Fibroblast of skin of abdomen (primary cell): Measurements from ENCODE around the gene CERK.
"Not testable (repeated sequence)": the region's sequence is repeated elsewhere in the genome, so short reads cannot be mapped to it uniquely, and the experiment has no call there.

Experiments used
- DNase-seq: peaks from one replicate; pipeline ENCODE4 v3.0.0-alpha.2; 2013

The CERK gene

GRCh38 chr22:46748908-46749675, 11.0 kb upstream of the CERK start:
- peak; percentile 42 for DNase-seq

GRCh38 chr22:46748206-46748907, 10.3 kb upstream of the CERK start:
- no peak for DNase-seq

GRCh38 chr22:46747646-46748045, 9.6 kb upstream of the CERK start:
- DNase-seq, result no peak

GRCh38 chr22:46746620-46747019, 8.6 kb upstream of the CERK start:
- no peak for DNase-seq

GRCh38 chr22:46746192-46746591, 8.1 kb upstream of the CERK start:
- DNase-seq, result no peak

GRCh38 chr22:46744581-46744980, 6.5 kb upstream of the CERK start:
- no peak for DNase-seq

- no peak for DNase-seq
These were observed 4.6 kb upstream of the CERK start for GRCh38 chr22:46742576-46743221.

- no peak for DNase-seq
These were observed 4.0 kb upstream of the CERK start for GRCh38 chr22:46741974-46742519.

- DNase-seq, result no peak
These were observed 3.1 kb upstream of the CERK start for GRCh38 chr22:46740910-46741780.

GRCh38 chr22:46739094-46739870, 1.2 kb upstream of the CERK start:
- DNase-seq, result peak; percentile 38

GRCh38 chr22:46738647-46739093, 618 bp upstream of the CERK start:
- DNase-seq, result no peak

- DNase-seq, result peak; percentile 16
These were observed 712 bp downstream of the CERK start for GRCh38 chr22:46737105-46737975.

- no peak for DNase-seq
These were observed 1.3 kb downstream of the CERK start for GRCh38 chr22:46736705-46737104.

GRCh38 chr22:46735747-46736608, 2.1 kb downstream of the CERK start:
- DNase-seq, result no peak

GRCh38 chr22:46734830-46735453, 3.1 kb downstream of the CERK start:
- no peak for DNase-seq

GRCh38 chr22:46734213-46734722, 3.8 kb downstream of the CERK start:
- DNase-seq, result not testable (repeated sequence)

- DNase-seq, result no peak
These were observed 5.5 kb downstream of the CERK start for GRCh38 chr22:46732513-46732912.

- DNase-seq, result no peak
These were observed 6.0 kb downstream of the CERK start for GRCh38 chr22:46732041-46732379.
